ENCODE measurements around the gene SMPD4.
"Not testable (repeated sequence)": the region's sequence is repeated elsewhere in the genome, so short reads cannot be mapped to it uniquely, and the experiment has no call there.

The SMPD4 gene

DNA sequence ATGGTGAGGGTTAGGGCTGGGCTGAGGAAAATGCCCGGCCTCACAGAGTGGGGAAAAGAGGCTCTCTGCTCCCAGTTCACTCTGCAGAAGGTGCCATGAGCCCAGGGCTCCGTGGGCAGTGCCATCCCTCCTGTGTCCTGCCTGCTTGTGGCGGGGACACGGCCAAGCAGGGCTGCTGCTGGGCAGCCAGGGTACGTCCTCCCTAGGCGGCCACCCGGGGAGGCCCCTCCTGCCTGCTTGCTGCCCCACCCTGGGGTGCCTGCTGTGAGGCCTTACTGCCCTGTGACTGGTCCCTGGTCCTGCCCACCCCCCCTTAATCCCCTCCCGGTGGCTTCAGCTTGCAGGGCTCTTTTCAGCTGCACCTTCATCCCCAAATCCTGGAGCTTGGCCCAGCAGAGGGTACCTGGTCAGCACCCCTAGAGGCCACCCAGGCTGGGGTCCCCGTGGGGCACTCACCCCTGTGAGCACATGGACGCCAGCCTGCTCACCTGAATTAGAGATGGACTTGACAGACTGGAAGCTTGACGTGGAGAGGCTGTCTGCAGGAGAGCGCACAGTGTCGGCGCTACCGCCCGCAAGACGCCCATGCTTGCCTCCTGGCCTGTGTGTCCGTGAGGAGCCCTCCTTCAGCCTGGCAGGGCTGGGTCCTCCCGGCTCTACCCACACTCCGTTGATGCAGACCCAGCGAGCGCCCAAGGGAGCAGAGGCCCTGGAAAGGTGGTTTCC lies 39.6 kb downstream of the SMPD4 start:
- not testable (repeated sequence) for H3K9ac ChIP-seq; H3K9me3 ChIP-seq (ENCODE audit: control insufficient read depth, low read length); H3K4me1 ChIP-seq; H3K27me3 ChIP-seq (ENCODE audit: control insufficient read depth, insufficient read depth, low read length); H3K4me3 ChIP-seq (ENCODE audit: low read depth, low read length); H3K27ac ChIP-seq; H3K79me2 ChIP-seq; H3K36me3 ChIP-seq (ENCODE audit: control insufficient read depth, insufficient read depth, low read length); H3K4me2 ChIP-seq (ENCODE audit: low read length); H2AFZ ChIP-seq

DNA sequence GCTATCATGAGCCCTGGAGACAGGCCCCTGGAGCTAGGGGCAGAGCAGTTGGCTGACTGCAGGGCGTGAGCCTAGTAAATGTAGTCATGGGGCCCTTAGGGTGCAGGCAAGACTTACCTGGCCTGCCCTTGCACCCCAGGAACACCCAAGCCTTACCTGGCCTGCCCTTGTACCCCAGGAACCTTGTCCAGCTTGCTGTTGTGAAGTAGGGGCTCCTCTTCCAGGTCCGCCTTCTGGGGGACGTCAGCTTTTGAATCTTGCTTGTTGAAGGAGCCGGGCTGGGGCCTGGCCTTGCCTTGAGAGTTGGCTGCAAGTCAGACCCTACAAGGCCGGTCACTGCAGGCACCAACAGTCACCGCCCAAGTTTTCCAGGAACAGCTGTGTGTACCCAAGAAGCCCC lies 40.4 kb downstream of the SMPD4 start:
- H3K4me1 ChIP-seq; H3K79me2 ChIP-seq; H3K27me3 ChIP-seq (ENCODE audit: control insufficient read depth, insufficient read depth, low read length); H2AFZ ChIP-seq; H3K27ac ChIP-seq; H3K4me2 ChIP-seq (ENCODE audit: low read length); H3K4me3 ChIP-seq (ENCODE audit: low read depth, low read length); H3K9ac ChIP-seq; H3K36me3 ChIP-seq (ENCODE audit: control insufficient read depth, insufficient read depth, low read length); H3K9me3 ChIP-seq (ENCODE audit: control insufficient read depth, low read length): not testable (repeated sequence)

DNA sequence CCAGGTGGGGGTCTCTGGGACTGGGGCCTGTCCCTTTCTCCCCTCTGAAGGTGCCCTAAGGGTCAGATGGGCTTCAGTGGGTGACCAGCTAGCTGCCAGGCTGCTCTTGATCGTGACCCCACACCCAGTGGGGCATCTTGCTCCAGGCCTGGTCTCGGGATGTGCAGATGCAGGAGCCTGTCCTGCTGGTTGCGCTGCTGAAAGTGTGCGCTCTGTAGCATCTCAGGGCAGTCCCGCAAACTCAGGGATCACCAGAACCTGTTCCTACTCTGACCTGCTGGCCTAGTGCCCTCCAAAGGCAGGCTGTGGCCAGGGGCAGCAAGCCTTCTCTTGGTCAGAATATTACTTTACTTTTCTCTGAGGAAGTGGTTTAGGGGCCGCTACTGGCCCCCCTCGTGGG lies 40.9 kb downstream of the SMPD4 start:
- H3K4me2 ChIP-seq (ENCODE audit: low read length); H3K9me3 ChIP-seq (ENCODE audit: control insufficient read depth, low read length); H3K27me3 ChIP-seq (ENCODE audit: control insufficient read depth, insufficient read depth, low read length); H3K36me3 ChIP-seq (ENCODE audit: control insufficient read depth, insufficient read depth, low read length); H3K27ac ChIP-seq; H3K79me2 ChIP-seq; H3K4me1 ChIP-seq; H2AFZ ChIP-seq; H3K4me3 ChIP-seq (ENCODE audit: low read depth, low read length); H3K9ac ChIP-seq: not testable (repeated sequence)

DNA sequence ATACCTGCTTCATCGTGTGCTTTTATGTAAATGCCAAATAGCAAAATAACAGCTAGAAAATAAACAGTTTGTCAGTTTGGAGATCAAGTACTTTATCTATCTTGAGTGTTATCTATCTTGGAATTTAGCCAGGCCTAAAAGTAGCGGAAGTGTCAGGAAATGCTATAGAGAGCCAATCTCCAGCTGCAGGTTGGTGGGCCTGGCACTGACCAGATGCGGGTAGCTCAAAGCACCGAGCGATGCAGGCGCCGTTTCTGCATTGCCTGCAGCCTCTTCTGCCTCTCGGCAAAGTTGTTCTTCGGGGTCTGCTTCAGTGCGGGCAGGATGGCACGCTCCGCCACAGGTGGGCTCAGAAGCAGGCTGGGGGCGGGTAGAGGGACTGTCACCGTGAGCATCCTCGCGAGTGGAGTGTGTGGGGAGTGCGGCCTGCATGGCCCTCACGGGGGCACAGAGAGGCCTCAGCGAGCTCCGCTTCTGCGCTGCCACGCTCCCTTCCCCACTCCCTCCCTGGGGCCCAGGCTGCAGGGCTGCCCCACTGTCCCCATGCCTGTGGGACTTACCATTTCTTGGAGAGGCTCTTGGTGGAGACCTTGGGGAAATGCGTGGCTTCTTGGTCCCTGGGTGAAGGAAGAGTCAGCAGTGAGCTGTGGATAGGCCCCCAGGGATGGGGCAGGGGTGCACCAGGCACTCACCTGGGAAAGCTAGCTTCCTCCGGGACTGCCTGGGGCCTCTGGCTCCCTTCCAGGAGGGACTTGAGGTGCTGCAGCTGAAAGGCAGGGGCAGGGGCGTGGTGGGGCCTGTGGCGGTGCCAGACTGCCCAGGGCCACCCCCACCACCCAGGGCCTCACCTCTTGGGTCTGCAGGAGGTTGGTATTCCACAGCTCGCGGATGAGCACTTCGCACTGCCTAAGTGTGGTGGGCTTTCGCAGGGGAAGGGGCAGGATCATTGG lies 41.8 kb downstream of the SMPD4 start:
- H3K4me1 ChIP-seq; H3K9ac ChIP-seq; H3K9me3 ChIP-seq (ENCODE audit: control insufficient read depth, low read length); H3K4me3 ChIP-seq (ENCODE audit: low read depth, low read length); H3K79me2 ChIP-seq; H3K4me2 ChIP-seq (ENCODE audit: low read length); H2AFZ ChIP-seq; H3K27me3 ChIP-seq (ENCODE audit: control insufficient read depth, insufficient read depth, low read length); H3K36me3 ChIP-seq (ENCODE audit: control insufficient read depth, insufficient read depth, low read length); H3K27ac ChIP-seq: not testable (repeated sequence)

DNA sequence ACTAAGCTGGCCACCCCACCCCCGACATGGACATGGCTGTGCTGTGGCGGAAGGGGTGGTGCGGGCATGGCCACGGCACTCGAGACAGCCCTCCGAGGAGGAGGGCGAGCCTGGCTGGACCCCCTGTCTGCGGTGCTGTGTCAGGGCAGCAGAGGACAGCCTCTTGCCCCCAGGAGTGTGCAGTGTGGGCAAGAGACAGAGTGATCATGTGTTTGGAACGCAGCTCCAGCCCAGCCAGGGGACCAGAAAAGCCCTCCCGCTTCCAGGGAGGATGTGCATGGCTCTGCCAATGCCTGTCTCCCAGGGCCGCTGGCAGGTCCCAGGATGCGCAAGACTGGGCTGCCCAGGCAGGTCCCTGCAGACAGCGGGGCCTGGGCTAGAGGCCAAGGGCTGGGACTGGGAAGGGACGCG lies 42.6 kb downstream of the SMPD4 start:
- not testable (repeated sequence) for H3K9ac ChIP-seq; H3K9me3 ChIP-seq (ENCODE audit: control insufficient read depth, low read length); H3K79me2 ChIP-seq; H3K27ac ChIP-seq; H3K4me3 ChIP-seq (ENCODE audit: low read depth, low read length); H3K36me3 ChIP-seq (ENCODE audit: control insufficient read depth, insufficient read depth, low read length); H3K4me2 ChIP-seq (ENCODE audit: low read length); H3K27me3 ChIP-seq (ENCODE audit: control insufficient read depth, insufficient read depth, low read length); H3K4me1 ChIP-seq; H2AFZ ChIP-seq

DNA sequence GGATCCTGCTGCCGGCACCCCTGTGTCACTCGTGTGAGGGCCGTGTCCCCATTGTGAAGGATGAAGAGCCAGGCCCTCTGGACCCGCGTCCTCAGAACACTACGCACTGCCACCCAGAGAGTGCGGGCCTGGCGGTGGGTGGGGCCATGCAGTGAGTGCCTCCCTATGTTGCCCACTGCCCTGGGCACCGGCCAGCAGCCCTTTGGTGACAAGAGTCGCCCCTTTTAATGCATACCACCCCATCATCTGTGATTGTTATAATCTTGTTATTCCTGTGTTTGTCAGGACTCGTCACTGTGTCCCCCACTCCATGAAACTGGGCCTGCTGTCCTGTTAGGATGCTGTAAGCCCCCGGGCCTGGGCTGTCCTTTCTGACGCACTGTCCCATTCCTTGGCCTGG lies 43.1 kb downstream of the SMPD4 start:
- not testable (repeated sequence) for H3K4me2 ChIP-seq (ENCODE audit: low read length); H3K4me1 ChIP-seq; H3K9me3 ChIP-seq (ENCODE audit: control insufficient read depth, low read length); H3K9ac ChIP-seq; H3K27me3 ChIP-seq (ENCODE audit: control insufficient read depth, insufficient read depth, low read length); H3K36me3 ChIP-seq (ENCODE audit: control insufficient read depth, insufficient read depth, low read length); H2AFZ ChIP-seq; H3K79me2 ChIP-seq; H3K4me3 ChIP-seq (ENCODE audit: low read depth, low read length); H3K27ac ChIP-seq

DNA sequence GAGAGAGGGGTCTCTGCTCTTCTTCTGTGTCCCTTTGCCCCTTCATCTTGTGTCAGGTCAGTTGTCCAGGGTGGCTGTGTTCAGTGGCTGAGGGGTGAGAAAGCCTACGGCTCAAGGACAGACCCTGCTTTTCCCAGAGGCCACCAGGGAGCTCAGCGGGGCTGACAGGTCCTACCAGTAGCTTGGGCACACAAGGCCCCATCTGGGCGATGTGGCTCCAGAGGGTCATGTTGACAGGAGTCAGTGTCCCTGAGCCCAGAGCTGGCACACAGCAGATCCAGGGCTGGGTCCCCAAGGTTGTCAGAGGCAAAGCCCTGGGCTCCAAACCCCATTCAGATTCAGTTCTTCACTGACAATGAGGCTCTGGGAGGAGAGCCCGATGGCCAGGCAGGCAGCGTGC lies 44.3 kb downstream of the SMPD4 start:
- H3K79me2 ChIP-seq; H3K36me3 ChIP-seq (ENCODE audit: control insufficient read depth, insufficient read depth, low read length); H3K4me2 ChIP-seq (ENCODE audit: low read length); H3K4me1 ChIP-seq; H3K9ac ChIP-seq; H3K27me3 ChIP-seq (ENCODE audit: control insufficient read depth, insufficient read depth, low read length); H3K9me3 ChIP-seq (ENCODE audit: control insufficient read depth, low read length); H3K4me3 ChIP-seq (ENCODE audit: low read depth, low read length); H2AFZ ChIP-seq; H3K27ac ChIP-seq: not testable (repeated sequence)

DNA sequence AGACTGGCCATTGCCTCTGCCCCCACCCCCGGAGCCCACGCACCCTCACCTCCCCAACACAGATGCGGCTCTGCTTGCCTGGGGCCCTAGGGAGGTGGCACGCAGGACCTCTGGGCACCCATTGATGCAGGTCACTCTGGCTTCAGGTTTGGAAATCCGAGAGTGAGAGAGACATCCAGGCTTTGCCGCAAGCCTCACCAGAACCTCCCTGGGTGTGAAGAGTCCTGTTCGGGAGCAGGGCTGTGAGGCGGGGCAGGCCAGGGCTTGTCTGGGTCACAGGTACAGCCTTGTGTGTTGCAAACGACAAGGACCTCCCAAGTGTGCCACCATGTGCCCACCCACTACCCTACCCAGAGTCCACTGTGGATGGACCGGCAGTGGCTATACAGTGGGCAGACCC lies 44.9 kb downstream of the SMPD4 start:
- H3K27ac ChIP-seq; H3K27me3 ChIP-seq (ENCODE audit: control insufficient read depth, insufficient read depth, low read length); H3K9me3 ChIP-seq (ENCODE audit: control insufficient read depth, low read length); H2AFZ ChIP-seq; H3K9ac ChIP-seq; H3K4me3 ChIP-seq (ENCODE audit: low read depth, low read length); H3K79me2 ChIP-seq; H3K36me3 ChIP-seq (ENCODE audit: control insufficient read depth, insufficient read depth, low read length); H3K4me1 ChIP-seq; H3K4me2 ChIP-seq (ENCODE audit: low read length): not testable (repeated sequence)

Measured in parathyroid adenoma (tissue), 2 donors.